HL-60 (cell line): ENCODE results near the gene ZNF418.

Experiments
- CTCF ChIP-seq: IDR thresholded peaks from one replicate; pipeline ENCODE4 v1.5.1; 2011; ENCODE audit warnings: low read length, control low read depth, inconsistent platforms; ENCODE audit not compliant: insufficient read depth
- GABPA ChIP-seq: IDR thresholded peaks from 2 replicates; pipeline ENCODE4 v1.6.1; 2012; ENCODE audit warnings: low read depth
- POLR2AphosphoS5 ChIP-seq: IDR thresholded peaks from 2 replicates; pipeline ENCODE4 v1.6.1; 2012; ENCODE audit warnings: low read depth
- REST ChIP-seq: IDR thresholded peaks from 2 replicates; pipeline ENCODE4 v1.6.1; 2012; ENCODE audit warnings: low read depth; ENCODE audit not compliant: insufficient replicate concordance
- SPI1 ChIP-seq: IDR thresholded peaks from 2 replicates; pipeline ENCODE4 v1.6.1; 2012; ENCODE audit warnings: low read depth, mild to moderate bottlenecking, borderline replicate concordance

GRCh38 chr19:57907394-57907793, 27.8 kb downstream of the ZNF418 start:
- TF ChIP-seq CTCF (no peak), SPI1 (no peak), REST (no peak), GABPA (no peak), POLR2AphosphoS5 (no peak)
